ENCODE data around the gene PWWP2B.
A peak's percentile ranks its signal among the peaks of the same experiment; 100 is the strongest.

Gene PWWP2B

GRCh38 chr10:132397036-132397541 lies at the start of gene PWWP2B:
TSS of gene PWWP2B (plus strand) at chr10:132397200. CDS start at chr10:132397227, 27 bp downstream.
- no peak for DNase-seq (ENCODE audit: low spot score)

GRCh38 chr10:132347211-132347930 lies 49.6 kb upstream of the PWWP2B start:
- DNase-seq (ENCODE audit: low spot score): no peak

- DNase-seq (ENCODE audit: low spot score): no peak
Measured at GRCh38 chr10:132347931-132348267, 49.1 kb upstream of the PWWP2B start.

GRCh38 chr10:132349766-132350165 lies 47.2 kb upstream of the PWWP2B start:
- no peak for DNase-seq (ENCODE audit: low spot score)

GRCh38 chr10:132350391-132350790 lies 46.6 kb upstream of the PWWP2B start:
- no peak for DNase-seq (ENCODE audit: low spot score)

- no peak for DNase-seq (ENCODE audit: low spot score)
Measured at GRCh38 chr10:132350946-132351345, 46.1 kb upstream of the PWWP2B start.

- no peak for DNase-seq (ENCODE audit: low spot score)
Measured at GRCh38 chr10:132351611-132352010, 45.4 kb upstream of the PWWP2B start.

GRCh38 chr10:132352462-132353308 lies 44.3 kb upstream of the PWWP2B start:
- DNase-seq (ENCODE audit: low spot score): peak; percentile 72

GRCh38 chr10:132353456-132354355 lies 43.3 kb upstream of the PWWP2B start:
- no peak for DNase-seq (ENCODE audit: low spot score)

GRCh38 chr10:132354356-132355094 lies 42.5 kb upstream of the PWWP2B start:
- no peak for DNase-seq (ENCODE audit: low spot score)

GRCh38 chr10:132355297-132355696 lies 41.7 kb upstream of the PWWP2B start:
- no peak for DNase-seq (ENCODE audit: low spot score)

- no peak for DNase-seq (ENCODE audit: low spot score)
Measured at GRCh38 chr10:132355754-132356153, 41.2 kb upstream of the PWWP2B start.

GRCh38 chr10:132356621-132357195 lies 40.3 kb upstream of the PWWP2B start:
- DNase-seq (ENCODE audit: low spot score): no peak

- no peak for DNase-seq (ENCODE audit: low spot score)
Measured at GRCh38 chr10:132357286-132358058, 39.5 kb upstream of the PWWP2B start.

- DNase-seq (ENCODE audit: low spot score): no peak
Measured at GRCh38 chr10:132359305-132360040, 37.5 kb upstream of the PWWP2B start.

- DNase-seq (ENCODE audit: low spot score): peak; percentile 20
Measured at GRCh38 chr10:132360766-132361447, 36.1 kb upstream of the PWWP2B start.

GRCh38 chr10:132361581-132362101 lies 35.4 kb upstream of the PWWP2B start:
- no peak for DNase-seq (ENCODE audit: low spot score)

GRCh38 chr10:132362151-132362611 lies 34.8 kb upstream of the PWWP2B start:
- DNase-seq (ENCODE audit: low spot score): no peak

- no peak for DNase-seq (ENCODE audit: low spot score)
Measured at GRCh38 chr10:132363376-132363775, 33.6 kb upstream of the PWWP2B start.

All from germinal center (tissue), 1 donor.